GM23338 (cell line): Measurements from ENCODE around the gene ZNF766. TPM values are rescaled to one million over a fixed set of nuclear protein-coding genes. Genes with fewer than 3 reads are reported as not detected.
"Not testable (repeated sequence)": the region's sequence is repeated elsewhere in the genome, so short reads cannot be mapped to it uniquely, and the experiment has no call there.

Experiments
- ATAC-seq: fragments of 200-7000 bp; cut with Tn5 transposase; 3 replicates; pipeline ENCODE4 v1.9.1; 2020
- DNase-seq: peaks from one replicate; pipeline ENCODE4 v3.0.0-alpha.2; 2015; ENCODE audit warnings: low spot score
- H2AFZ ChIP-seq: fragments of 200-600 bp; sonication (generic); 2 replicates; pipeline ENCODE4 v1.8.0; 2016; ENCODE audit warnings: antibody characterized with exemption, mild to moderate bottlenecking, moderate library complexity
- H3F3A ChIP-seq: fragments of 200-600 bp; sonication (generic); replicated peaks from 2 replicates; pipeline ENCODE4 v1.8.0; 2017; ENCODE audit warnings: antibody characterized with exemption, mixed run types, low read depth
- H3K27ac ChIP-seq: fragments of 200-600 bp; sonication (generic); 2 replicates; pipeline ENCODE4 v1.6.1; 2016; ENCODE audit warnings: low read depth
- H3K27me3 ChIP-seq: fragments of 200-600 bp; sonication (generic); 2 replicates; pipeline ENCODE4 v1.8.0; 2016; ENCODE audit warnings: mild to moderate bottlenecking, mixed run types, moderate library complexity; ENCODE audit not compliant: insufficient read depth
- H3K36me3 ChIP-seq: fragments of 200-600 bp; sonication (generic); 2 replicates; pipeline ENCODE4 v1.8.0; 2016; ENCODE audit warnings: mild to moderate bottlenecking; ENCODE audit not compliant: insufficient read depth
- H3K4me1 ChIP-seq: fragments of 200-600 bp; sonication (generic); 2 replicates; pipeline ENCODE4 v1.8.0; 2016; ENCODE audit warnings: mild to moderate bottlenecking, moderate library complexity; ENCODE audit not compliant: insufficient read depth
- H3K4me2 ChIP-seq: fragments of 200-600 bp; sonication (generic); 2 replicates; pipeline ENCODE4 v1.7.1; 2017; ENCODE audit warnings: mixed run types
- H3K4me3 ChIP-seq: fragments of 200-600 bp; sonication (generic); 2 replicates; pipeline ENCODE4 v1.6.1; 2016; ENCODE audit warnings: mixed run types
- H3K79me2 ChIP-seq: fragments of 200-600 bp; sonication (generic); replicated peaks from 2 replicates; pipeline ENCODE4 v1.8.0; 2017; ENCODE audit warnings: mild to moderate bottlenecking; ENCODE audit not compliant: insufficient read depth
- H3K9me2 ChIP-seq: fragments of 200-600 bp; sonication (generic); 2 replicates; pipeline ENCODE4 v1.8.0; 2017; ENCODE audit not compliant: insufficient read depth
- H4K20me1 ChIP-seq: fragments of 200-600 bp; sonication (generic); replicated peaks from 2 replicates; pipeline ENCODE4 v1.8.0; 2017; ENCODE audit warnings: mild to moderate bottlenecking; ENCODE audit not compliant: insufficient read depth
- H3K27ac Mint-ChIP-seq: 2 replicates; pipeline ENCODE4 v1.8.0; 2020; ENCODE audit warnings: inconsistent platforms, mild to moderate bottlenecking, moderate library complexity, mixed read lengths
- H3K27me3 Mint-ChIP-seq: 3 replicates; pipeline ENCODE4 v1.8.0; 2022; ENCODE audit warnings: low read depth, mild to moderate bottlenecking, moderate library complexity, mixed read lengths, inconsistent platforms; ENCODE audit not compliant: insufficient read depth, poor library complexity
- H3K36me3 Mint-ChIP-seq: 3 replicates; pipeline ENCODE4 v1.8.0; 2021; ENCODE audit warnings: low read depth, mild to moderate bottlenecking, inconsistent platforms, moderate library complexity, mixed read lengths
- H3K4me1 Mint-ChIP-seq: 3 replicates; pipeline ENCODE4 v1.8.0; 2020; ENCODE audit warnings: mild to moderate bottlenecking, inconsistent platforms, mixed read lengths
- H3K4me3 Mint-ChIP-seq: 3 replicates; pipeline ENCODE4 v1.8.0; 2021; ENCODE audit warnings: moderate library complexity, mild to moderate bottlenecking, inconsistent platforms, mixed read lengths
- H3K9me3 Mint-ChIP-seq: 3 replicates; pipeline ENCODE4 v1.8.0; 2020; ENCODE audit warnings: moderate library complexity, mild to moderate bottlenecking, inconsistent platforms, mixed read lengths
- CREB1 ChIP-seq: fragments of 250-450 bp; sonication (Bioruptor Pico); IDR thresholded peaks from 2 replicates; pipeline ENCODE4 v1.5.0; 2020; ENCODE audit warnings: low read depth, mild to moderate bottlenecking, moderate library complexity
- ETS1 ChIP-seq: IDR thresholded peaks from 2 replicates; pipeline ENCODE4 v1.6.1; 2016; ENCODE audit warnings: antibody characterized with exemption
- EZH2 ChIP-seq: fragments of 200-600 bp; sonication (generic); IDR thresholded peaks from one replicate; pipeline ENCODE4 v1.8.0; 2017; ENCODE audit warnings: antibody characterized with exemption, mild to moderate bottlenecking, low read depth; ENCODE audit not compliant: unreplicated experiment
- EZH2phosphoT487 ChIP-seq: fragments of 200-600 bp; sonication (generic); IDR thresholded peaks from one replicate; pipeline ENCODE4 v1.8.1; 2018; ENCODE audit warnings: antibody characterized with exemption; ENCODE audit not compliant: unreplicated experiment
- POLR2AphosphoS5 ChIP-seq: IDR thresholded peaks from 2 replicates; pipeline ENCODE4 v1.6.1; 2016; ENCODE audit warnings: antibody characterized with exemption, low read depth
- STAT1 ChIP-seq: IDR thresholded peaks from one replicate; pipeline ENCODE4 v1.6.1; 2016; ENCODE audit warnings: antibody characterized with exemption; ENCODE audit not compliant: unreplicated experiment
- ZNF114 ChIP-seq: fragments of 250-450 bp; sonication (Bioruptor Pico); IDR thresholded peaks from 2 replicates; pipeline ENCODE4 v1.5.0; 2020; ENCODE audit warnings: mild to moderate bottlenecking, moderate library complexity
- ZNF331 ChIP-seq: fragments of 250-450 bp; sonication (Bioruptor Pico); IDR thresholded peaks from 2 replicates; pipeline ENCODE4 v1.5.0; 2020; ENCODE audit warnings: low read depth, mild to moderate bottlenecking, moderate library complexity
- ZNF462 ChIP-seq: fragments of 250-450 bp; sonication (Bioruptor Pico); IDR thresholded peaks from 2 replicates; pipeline ENCODE4 v1.5.0; 2020; ENCODE audit warnings: mild to moderate bottlenecking, moderate library complexity
- polyA plus RNA-seq: library from polyadenylated mRNA; unstranded; fragments of >200 nt; fragmentation: Nextera tagmentation; extraction: Ambion mirVana; gene quantifications from 2 replicates; pipeline ENCODE4 v1.2.1, GENCODE V29; 2016
- total RNA-seq: library from RNA; depleted of rRNA; stranded (reverse); fragments of >200 nt; shearing (Covaris generic); gene quantifications from 2 replicates; pipeline ENCODE4 v1.2.3, GENCODE V29; 2014
- TF ChIP-seq, protein P1 (sequence below): IDR thresholded peaks from one replicate; pipeline ENCODE4 v1.6.1; 2018; ENCODE audit warnings: antibody characterized with exemption; ENCODE audit not compliant: unreplicated experiment

The ZNF766 gene
- total and polyA plus RNA-seq, 2 experiments from 2014 or later, result 22.1 to 29.3 TPM

DNA sequence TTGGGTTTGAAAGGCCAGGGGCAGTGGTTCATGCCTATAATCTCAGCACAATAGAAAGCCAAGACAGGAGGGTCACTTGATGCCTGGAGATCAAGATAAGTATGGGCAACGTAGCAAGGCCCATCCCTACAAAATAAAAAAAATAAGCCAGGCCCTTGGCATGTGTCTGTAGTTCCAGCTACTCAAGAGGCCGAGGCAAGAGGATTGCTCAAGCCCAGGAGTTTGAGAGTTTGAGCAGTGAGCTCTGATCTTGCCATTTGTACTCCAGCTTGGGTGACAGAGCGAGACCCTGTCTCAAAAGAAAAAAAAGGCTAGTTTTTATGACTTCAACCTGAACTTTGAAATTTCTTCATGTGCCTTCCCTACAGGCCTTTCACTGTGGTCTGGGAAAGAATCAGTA, 22.4 kb downstream of the ZNF766 start (continued):
- TF ChIP-seq ZNF462 (CRISPR knock-in tag), result no peak
- TF ChIP-seq EZH2phosphoT487, result no peak
- no peak for TF ChIP-seq CREB1 (CRISPR knock-in tag)
- TF ChIP-seq, protein P1, sequence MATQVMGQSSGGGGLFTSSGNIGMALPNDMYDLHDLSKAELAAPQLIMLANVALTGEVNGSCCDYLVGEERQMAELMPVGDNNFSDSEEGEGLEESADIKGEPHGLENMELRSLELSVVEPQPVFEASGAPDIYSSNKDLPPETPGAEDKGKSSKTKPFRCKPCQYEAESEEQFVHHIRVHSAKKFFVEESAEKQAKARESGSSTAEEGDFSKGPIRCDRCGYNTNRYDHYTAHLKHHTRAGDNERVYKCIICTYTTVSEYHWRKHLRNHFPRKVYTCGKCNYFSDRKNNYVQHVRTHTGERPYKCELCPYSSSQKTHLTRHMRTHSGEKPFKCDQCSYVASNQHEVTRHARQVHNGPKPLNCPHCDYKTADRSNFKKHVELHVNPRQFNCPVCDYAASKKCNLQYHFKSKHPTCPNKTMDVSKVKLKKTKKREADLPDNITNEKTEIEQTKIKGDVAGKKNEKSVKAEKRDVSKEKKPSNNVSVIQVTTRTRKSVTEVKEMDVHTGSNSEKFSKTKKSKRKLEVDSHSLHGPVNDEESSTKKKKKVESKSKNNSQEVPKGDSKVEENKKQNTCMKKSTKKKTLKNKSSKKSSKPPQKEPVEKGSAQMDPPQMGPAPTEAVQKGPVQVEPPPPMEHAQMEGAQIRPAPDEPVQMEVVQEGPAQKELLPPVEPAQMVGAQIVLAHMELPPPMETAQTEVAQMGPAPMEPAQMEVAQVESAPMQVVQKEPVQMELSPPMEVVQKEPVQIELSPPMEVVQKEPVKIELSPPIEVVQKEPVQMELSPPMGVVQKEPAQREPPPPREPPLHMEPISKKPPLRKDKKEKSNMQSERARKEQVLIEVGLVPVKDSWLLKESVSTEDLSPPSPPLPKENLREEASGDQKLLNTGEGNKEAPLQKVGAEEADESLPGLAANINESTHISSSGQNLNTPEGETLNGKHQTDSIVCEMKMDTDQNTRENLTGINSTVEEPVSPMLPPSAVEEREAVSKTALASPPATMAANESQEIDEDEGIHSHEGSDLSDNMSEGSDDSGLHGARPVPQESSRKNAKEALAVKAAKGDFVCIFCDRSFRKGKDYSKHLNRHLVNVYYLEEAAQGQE, result no peak
- TF ChIP-seq STAT1, result no peak
- no peak for TF ChIP-seq ZNF114
- no peak for TF ChIP-seq EZH2
- no peak for TF ChIP-seq ETS1
- TF ChIP-seq ZNF331, result no peak
- no peak for TF ChIP-seq POLR2AphosphoS5

DNA sequence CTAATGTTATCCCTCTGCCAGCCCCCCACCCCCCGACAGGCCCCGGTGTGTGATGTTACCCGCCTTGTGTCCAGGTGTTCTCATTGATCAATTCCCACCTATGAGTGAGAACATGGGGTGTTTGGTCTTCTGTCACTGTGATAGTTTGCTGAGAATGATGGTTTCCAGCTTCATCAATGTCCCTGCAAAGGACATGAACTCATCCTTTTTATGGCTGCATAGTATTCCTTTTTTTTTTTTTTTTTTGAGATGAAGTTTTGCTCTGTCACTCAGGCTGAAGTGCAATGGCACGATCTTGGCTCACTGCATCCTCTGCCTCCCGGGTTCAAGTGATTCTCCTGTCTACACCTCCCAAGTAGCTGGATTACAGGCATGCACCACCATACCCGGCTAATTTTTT, 23.6 kb downstream of the ZNF766 start:
- not testable (repeated sequence) for H2AFZ ChIP-seq, H3K27me3 Mint-ChIP-seq, H3K4me1 ChIP-seq, ATAC-seq, H3K4me3 Mint-ChIP-seq, H3K4me2 ChIP-seq, H3K9me3 Mint-ChIP-seq, H3K27ac ChIP-seq, H3K79me2 ChIP-seq, H3F3A ChIP-seq, H3K27ac Mint-ChIP-seq, H3K27me3 ChIP-seq, H3K9me2 ChIP-seq, H3K4me3 ChIP-seq, DNase-seq, H3K4me1 Mint-ChIP-seq
- Histone ChIP-seq H3K36me3 (peaks cover 19% of the 10 kb centered on the region), H4K20me1 (peaks cover 15% of the 10 kb centered on the region)
- H3K36me3 Mint-ChIP-seq, result peaks cover 62% of the 10 kb centered on the region
